A549 treated with CORT108297 at 1 μM for 4 hours (cell line): ENCODE measurements around the gene FOXG1. TPM values are rescaled to one million over a fixed set of nuclear protein-coding genes. Genes with fewer than 3 reads are reported as not detected.

Source experiments
- total RNA-seq: library from RNA; stranded (reverse); fragments of 200-300 nt; extraction: Qiagen RNA extraction; gene quantifications from 5 replicates; pipeline ENCODE4 v1.2.3, GENCODE V29; 2022

Gene FOXG1
- 0.06 to 0.15 TPM (median 0.11 TPM) in 5 replicates for total RNA-seq

GRCh38 chr14:28766469-28766955 lies at the start of gene FOXG1:
FOXG1 (plus strand) TSS chr14:28766787; CDS start chr14:28767280, 493 bp downstream.

